Fibroblast of skin of scalp (primary cell): ENCODE results near the gene SERPINA4. TPM values are rescaled to one million over a fixed set of nuclear protein-coding genes. Genes with fewer than 3 reads are reported as not detected.

Experiments used
- DNase-seq: peaks from one replicate; pipeline ENCODE4 v3.0.0-alpha.2; 2013
- polyA plus RNA-seq, 2 experiments: library from polyadenylated mRNA; unstranded; fragments of 120-200 nt; gene quantifications; one replicate each; pipeline ENCODE4 v1.2.1, GENCODE V29; 2013; ENCODE audit not compliant: insufficient read length in 2 of 2

Gene SERPINA4
- polyA plus RNA-seq (2013, experiment 1 of 2; ENCODE audit: insufficient read length): not detected
- polyA plus RNA-seq (2013, experiment 2 of 2; ENCODE audit: insufficient read length): 0.14 TPM

GRCh38 chr14:94560751-94561655 lies at the start of gene SERPINA4:
SERPINA4 (plus strand) TSS chr14:94561442; CDS start chr14:94563483, 2,041 bp downstream.
- DNase-seq: no peak

GRCh38 chr14:94514351-94514750 lies 46.9 kb upstream of the SERPINA4 start:
- no peak for DNase-seq

GRCh38 chr14:94515426-94515825 lies 45.8 kb upstream of the SERPINA4 start:
- DNase-seq: no peak

- no peak for DNase-seq
Observed at GRCh38 chr14:94515856-94516255, 45.4 kb upstream of the SERPINA4 start.

GRCh38 chr14:94517248-94517640 lies 44.0 kb upstream of the SERPINA4 start:
- no peak for DNase-seq

GRCh38 chr14:94517641-94518257 lies 43.5 kb upstream of the SERPINA4 start:
- no peak for DNase-seq

- no peak for DNase-seq
Observed at GRCh38 chr14:94521375-94522114, 39.7 kb upstream of the SERPINA4 start.

- no peak for DNase-seq
Observed at GRCh38 chr14:94522115-94522724, 39.0 kb upstream of the SERPINA4 start.

GRCh38 chr14:94523265-94523664 lies 38.0 kb upstream of the SERPINA4 start:
- DNase-seq: no peak

GRCh38 chr14:94524093-94524492 lies 37.1 kb upstream of the SERPINA4 start:
- no peak for DNase-seq

GRCh38 chr14:94531187-94531586 lies 30.1 kb upstream of the SERPINA4 start:
- DNase-seq: no peak

GRCh38 chr14:94532447-94532846 lies 28.8 kb upstream of the SERPINA4 start:
- no peak for DNase-seq

GRCh38 chr14:94535506-94535905 lies 25.7 kb upstream of the SERPINA4 start:
- DNase-seq: no peak

GRCh38 chr14:94536836-94537235 lies 24.4 kb upstream of the SERPINA4 start:
- peak; percentile 6 for DNase-seq

GRCh38 chr14:94538070-94538740 lies 23.0 kb upstream of the SERPINA4 start:
- no peak for DNase-seq

GRCh38 chr14:94539181-94539580 lies 22.1 kb upstream of the SERPINA4 start:
- no peak for DNase-seq

GRCh38 chr14:94540031-94540794 lies 21.0 kb upstream of the SERPINA4 start:
- peak; percentile 55 for DNase-seq

GRCh38 chr14:94541234-94541975 lies 19.8 kb upstream of the SERPINA4 start:
- no peak for DNase-seq

GRCh38 chr14:94542111-94542810 lies 19.0 kb upstream of the SERPINA4 start:
- DNase-seq: peak; percentile 70
